ENCODE results near the gene GPR68.

GPR68 gene

GRCh38 chr14:91282954-91283645 lies 38.6 kb upstream of the GPR68 start:
- H3K27ac ChIP-seq (ENCODE audit: low read length) = no peak overlapping the region

GRCh38 chr14:91281346-91281745 lies 36.8 kb upstream of the GPR68 start:
- Histone ChIP-seq H3K9ac (ENCODE audit: low read length) (no peak overlapping the region), H3K4me3 (ENCODE audit: low read length) (no peak overlapping the region), H2AFZ (ENCODE audit: low read length) (no peak overlapping the region), H3K36me3 (replicated peaks; ENCODE audit: insufficient read depth, low read length) (no peaks in the 10 kb centered on the region), H3F3A (ENCODE audit: insufficient read depth, low read length) (no peaks in the 10 kb centered on the region), H3K79me2 (ENCODE audit: low read length) (peaks cover 41% of the 10 kb centered on the region), H3K9me3 (replicated peaks; ENCODE audit: insufficient read depth, low read length) (no peaks in the 10 kb centered on the region), H3K4me2 (ENCODE audit: low read depth, low read length) (no peak overlapping the region), H4K20me1 (ENCODE audit: insufficient read depth, low read length) (no peaks in the 10 kb centered on the region), H3K4me1 (ENCODE audit: low read length) (no peaks in the 10 kb centered on the region), H3K27ac (ENCODE audit: low read length) (no peak overlapping the region), H3K9me2 (replicated peaks; ENCODE audit: insufficient read depth, low read length) (no peaks in the 10 kb centered on the region), H3K27me3 (replicated peaks; ENCODE audit: insufficient read depth, low read length) (no peaks in the 10 kb centered on the region)
- DNase-seq = no peak
- TF ChIP-seq EZH2phosphoT487 (IDR thresholded peaks at IDR 0.05; ENCODE audit: low read length) (no peak), EZH2 (optimal IDR thresholded peaks at IDR 0.05; ENCODE audit: low read depth, low read length) (no peak)
- TF ChIP-seq, protein P1, sequence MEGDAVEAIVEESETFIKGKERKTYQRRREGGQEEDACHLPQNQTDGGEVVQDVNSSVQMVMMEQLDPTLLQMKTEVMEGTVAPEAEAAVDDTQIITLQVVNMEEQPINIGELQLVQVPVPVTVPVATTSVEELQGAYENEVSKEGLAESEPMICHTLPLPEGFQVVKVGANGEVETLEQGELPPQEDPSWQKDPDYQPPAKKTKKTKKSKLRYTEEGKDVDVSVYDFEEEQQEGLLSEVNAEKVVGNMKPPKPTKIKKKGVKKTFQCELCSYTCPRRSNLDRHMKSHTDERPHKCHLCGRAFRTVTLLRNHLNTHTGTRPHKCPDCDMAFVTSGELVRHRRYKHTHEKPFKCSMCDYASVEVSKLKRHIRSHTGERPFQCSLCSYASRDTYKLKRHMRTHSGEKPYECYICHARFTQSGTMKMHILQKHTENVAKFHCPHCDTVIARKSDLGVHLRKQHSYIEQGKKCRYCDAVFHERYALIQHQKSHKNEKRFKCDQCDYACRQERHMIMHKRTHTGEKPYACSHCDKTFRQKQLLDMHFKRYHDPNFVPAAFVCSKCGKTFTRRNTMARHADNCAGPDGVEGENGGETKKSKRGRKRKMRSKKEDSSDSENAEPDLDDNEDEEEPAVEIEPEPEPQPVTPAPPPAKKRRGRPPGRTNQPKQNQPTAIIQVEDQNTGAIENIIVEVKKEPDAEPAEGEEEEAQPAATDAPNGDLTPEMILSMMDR (IDR thresholded peaks at IDR 0.05; ENCODE audit: low read length) = no peak

More at GRCh38 chr14:91282954-91283645, 38.6 kb upstream of the GPR68 start:
- H3K4me2 ChIP-seq (ENCODE audit: low read depth, low read length) = no peak overlapping the region
- no peaks in the 10 kb centered on the region for H3K27me3 ChIP-seq (replicated peaks; ENCODE audit: insufficient read depth, low read length)
- no peaks in the 10 kb centered on the region for H3K36me3 ChIP-seq (replicated peaks; ENCODE audit: insufficient read depth, low read length)
- DNase-seq = no peak
- no peaks in the 10 kb centered on the region for H3F3A ChIP-seq (ENCODE audit: insufficient read depth, low read length)
- no peak overlapping the region for H3K9ac ChIP-seq (ENCODE audit: low read length)
- no peaks in the 10 kb centered on the region for H3K9me2 ChIP-seq (replicated peaks; ENCODE audit: insufficient read depth, low read length)
- H4K20me1 ChIP-seq (ENCODE audit: insufficient read depth, low read length) = no peaks in the 10 kb centered on the region
- no peaks in the 10 kb centered on the region for H3K9me3 ChIP-seq (replicated peaks; ENCODE audit: insufficient read depth, low read length)
- no peak overlapping the region for H3K4me3 ChIP-seq (ENCODE audit: low read length)
- H3K79me2 ChIP-seq (ENCODE audit: low read length) = peaks cover 43% of the 10 kb centered on the region
- H3K4me1 ChIP-seq (ENCODE audit: low read length) = no peaks in the 10 kb centered on the region
- TF ChIP-seq EZH2 (optimal IDR thresholded peaks at IDR 0.05; ENCODE audit: low read depth, low read length) (no peak), EZH2phosphoT487 (IDR thresholded peaks at IDR 0.05; ENCODE audit: low read length) (no peak)
- TF ChIP-seq, protein P1 (IDR thresholded peaks at IDR 0.05; ENCODE audit: low read length) = no peak
- H2AFZ ChIP-seq (ENCODE audit: low read length) = no peak overlapping the region

DNA sequence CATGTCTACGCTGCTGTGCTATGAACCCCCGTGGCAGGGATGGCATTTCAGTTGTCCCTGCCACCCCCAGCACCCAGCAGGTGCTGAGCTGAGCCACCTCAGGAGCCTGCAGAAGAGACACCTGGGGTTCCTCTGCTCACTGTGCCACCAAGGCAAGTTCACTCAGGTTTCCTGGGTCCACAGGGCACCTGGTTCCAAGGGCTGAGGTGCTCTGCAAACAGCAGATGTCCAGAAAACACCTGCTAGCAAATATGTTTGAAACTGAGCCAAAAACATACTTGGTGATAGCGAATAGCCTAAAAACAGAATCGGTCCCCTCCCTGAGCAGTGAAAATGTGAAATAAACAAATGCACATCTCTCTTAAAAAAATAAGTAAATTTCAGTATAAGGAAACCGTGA lies 35.6 kb upstream of the GPR68 start:
- H3K9ac ChIP-seq (ENCODE audit: low read length) = no peak overlapping the region
- TF ChIP-seq EZH2phosphoT487 (IDR thresholded peaks at IDR 0.05; ENCODE audit: low read length) (no peak), EZH2 (optimal IDR thresholded peaks at IDR 0.05; ENCODE audit: low read depth, low read length) (no peak)
- TF ChIP-seq, protein P1 (IDR thresholded peaks at IDR 0.05; ENCODE audit: low read length) = no peak
- DNase-seq = no peak
- H3K9me2 ChIP-seq (replicated peaks; ENCODE audit: insufficient read depth, low read length) = no peaks in the 10 kb centered on the region
- H4K20me1 ChIP-seq (ENCODE audit: insufficient read depth, low read length) = no peaks in the 10 kb centered on the region
- H3K9me3 ChIP-seq (replicated peaks; ENCODE audit: insufficient read depth, low read length) = no peaks in the 10 kb centered on the region
- H3K4me2 ChIP-seq (ENCODE audit: low read depth, low read length) = no peak overlapping the region
- peaks cover 32% of the 10 kb centered on the region for H3K79me2 ChIP-seq (ENCODE audit: low read length)
- no peaks in the 10 kb centered on the region for H3K4me1 ChIP-seq (ENCODE audit: low read length)
- H3F3A ChIP-seq (ENCODE audit: insufficient read depth, low read length) = no peaks in the 10 kb centered on the region
- no peak overlapping the region for H3K27ac ChIP-seq (ENCODE audit: low read length)
- H3K4me3 ChIP-seq (ENCODE audit: low read length) = no peak overlapping the region
- no peaks in the 10 kb centered on the region for H3K27me3 ChIP-seq (replicated peaks; ENCODE audit: insufficient read depth, low read length)
- no peak overlapping the region for H2AFZ ChIP-seq (ENCODE audit: low read length)
- H3K36me3 ChIP-seq (replicated peaks; ENCODE audit: insufficient read depth, low read length) = no peaks in the 10 kb centered on the region
